PC-3 (cell line): Measurements from ENCODE around the gene POTEI.
"Not testable (repeated sequence)": the region's sequence is repeated elsewhere in the genome, so short reads cannot be mapped to it uniquely, and the experiment has no call there.

ENCODE experiments used
- EZH2 ChIP-seq: fragments of 300-600 bp; sonication (generic); IDR thresholded peaks from one replicate; pipeline ENCODE4 v1.6.1; 2017; ENCODE audit warnings: antibody characterized with exemption, mild to moderate bottlenecking, low read length; ENCODE audit not compliant: unreplicated experiment
- EZH2phosphoT487 ChIP-seq: fragments of 300-600 bp; sonication (generic); IDR thresholded peaks from 2 replicates; pipeline ENCODE4 v1.6.1; 2018; ENCODE audit warnings: mild to moderate bottlenecking, antibody characterized with exemption, low read length, borderline replicate concordance
- TF ChIP-seq, protein P1 (sequence below): fragments of 300-600 bp; sonication (generic); conservative IDR thresholded peaks from 2 replicates; pipeline ENCODE4 v1.5.1; 2017; ENCODE audit warnings: antibody characterized with exemption, low read depth, mild to moderate bottlenecking, low read length

DNA sequence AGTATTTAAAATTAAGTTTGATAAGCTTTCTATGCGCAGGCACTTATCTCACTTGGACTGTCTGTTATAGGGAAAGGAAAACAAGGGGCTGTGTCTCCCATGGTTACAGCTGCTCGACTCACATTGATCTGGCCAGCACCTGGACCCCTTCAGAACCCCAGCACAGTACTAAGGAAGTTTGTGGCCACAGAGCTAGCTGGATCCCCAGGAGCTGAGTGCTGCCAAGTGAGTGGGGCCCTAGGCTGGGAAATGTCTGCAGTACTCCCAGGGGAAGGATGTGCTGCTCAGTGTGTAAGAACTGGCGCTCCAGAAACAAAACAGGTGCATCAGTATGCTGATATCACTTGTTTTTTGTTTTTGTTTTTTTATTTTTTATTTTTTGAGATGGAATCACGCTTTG lies 21.1 kb upstream of the POTEI start:
- TF ChIP-seq, protein P1, sequence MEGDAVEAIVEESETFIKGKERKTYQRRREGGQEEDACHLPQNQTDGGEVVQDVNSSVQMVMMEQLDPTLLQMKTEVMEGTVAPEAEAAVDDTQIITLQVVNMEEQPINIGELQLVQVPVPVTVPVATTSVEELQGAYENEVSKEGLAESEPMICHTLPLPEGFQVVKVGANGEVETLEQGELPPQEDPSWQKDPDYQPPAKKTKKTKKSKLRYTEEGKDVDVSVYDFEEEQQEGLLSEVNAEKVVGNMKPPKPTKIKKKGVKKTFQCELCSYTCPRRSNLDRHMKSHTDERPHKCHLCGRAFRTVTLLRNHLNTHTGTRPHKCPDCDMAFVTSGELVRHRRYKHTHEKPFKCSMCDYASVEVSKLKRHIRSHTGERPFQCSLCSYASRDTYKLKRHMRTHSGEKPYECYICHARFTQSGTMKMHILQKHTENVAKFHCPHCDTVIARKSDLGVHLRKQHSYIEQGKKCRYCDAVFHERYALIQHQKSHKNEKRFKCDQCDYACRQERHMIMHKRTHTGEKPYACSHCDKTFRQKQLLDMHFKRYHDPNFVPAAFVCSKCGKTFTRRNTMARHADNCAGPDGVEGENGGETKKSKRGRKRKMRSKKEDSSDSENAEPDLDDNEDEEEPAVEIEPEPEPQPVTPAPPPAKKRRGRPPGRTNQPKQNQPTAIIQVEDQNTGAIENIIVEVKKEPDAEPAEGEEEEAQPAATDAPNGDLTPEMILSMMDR, result not testable (repeated sequence)
- TF ChIP-seq EZH2, EZH2phosphoT487: not testable (repeated sequence)
